ENCODE measurements around the gene INPP5A.

- no peak for TF ChIP-seq POLR2A (IDR thresholded peaks at IDR 0.05; ENCODE audit: low read length)
- no peak for TF ChIP-seq GATA1 (IDR thresholded peaks at IDR 0.05; ENCODE audit: low read depth, low read length)
These were observed 239.2 kb downstream of the INPP5A start for GRCh38 chr10:132776821-132777220.

Data from erythroblast (primary cell).